PFSK-1 (cell line): ENCODE measurements around the gene ZHX3.

ENCODE experiments used
- FOXP2 ChIP-seq: optimal IDR thresholded peaks from 2 replicates; pipeline ENCODE3; 2011; ENCODE audit warnings: borderline replicate concordance, control low read depth, inconsistent platforms; ENCODE audit not compliant: insufficient read depth; ENCODE audit errors: extremely low read length, extremely low read depth
- POLR2AphosphoS5 ChIP-seq: IDR thresholded peaks from 2 replicates; pipeline ENCODE4 v1.6.1; 2012; ENCODE audit warnings: low read depth, mild to moderate bottlenecking, control low read depth, low read length, moderate library complexity
- SIN3A ChIP-seq: IDR thresholded peaks from 2 replicates; pipeline ENCODE4 v1.6.1; 2012; ENCODE audit warnings: mild to moderate bottlenecking, low read length, moderate library complexity, borderline replicate concordance; ENCODE audit not compliant: insufficient read depth
- TAF1 ChIP-seq: IDR thresholded peaks from 2 replicates; pipeline ENCODE4 v1.6.1; 2012; ENCODE audit warnings: low read length, control low read depth, borderline replicate concordance; ENCODE audit not compliant: insufficient read depth
- TF ChIP-seq, protein P1 (sequence below), 2 experiments: IDR thresholded peaks; 2 replicates each; pipeline versions ENCODE4 v1.6.1 to v1.8.0; 2011 to 2012; ENCODE audit warnings: low read depth in 2 of 2, low read length in 2 of 2, control low read depth in 1 of 2, inconsistent platforms in 1 of 2, mild to moderate bottlenecking in 1 of 2, moderate library complexity in 1 of 2; ENCODE audit not compliant: insufficient read depth in 1 of 2

Gene ZHX3

DNA sequence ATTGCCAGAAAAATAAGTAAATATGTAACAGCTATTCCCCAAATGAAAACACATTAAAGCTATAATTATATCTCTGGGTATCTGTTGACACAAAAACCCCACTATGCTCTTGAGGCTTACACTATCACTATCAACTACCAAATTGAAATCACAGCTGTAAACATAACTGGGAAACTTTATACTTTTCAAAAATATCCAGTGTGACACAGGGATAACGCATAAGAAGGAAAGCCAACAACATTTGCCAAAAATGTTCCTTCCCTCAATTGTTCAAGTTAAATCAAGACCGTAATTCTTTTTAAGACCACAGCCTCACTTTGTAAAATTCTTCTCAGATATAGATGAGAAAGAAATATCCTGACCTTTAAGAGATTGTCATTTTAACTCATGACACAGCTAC lies 3.1 kb downstream of the ZHX3 start:
- TF ChIP-seq TAF1 = no peak
- TF ChIP-seq POLR2AphosphoS5 = no peak
- no peak for TF ChIP-seq SIN3A
- no peak for TF ChIP-seq FOXP2
- TF ChIP-seq, protein P1, sequence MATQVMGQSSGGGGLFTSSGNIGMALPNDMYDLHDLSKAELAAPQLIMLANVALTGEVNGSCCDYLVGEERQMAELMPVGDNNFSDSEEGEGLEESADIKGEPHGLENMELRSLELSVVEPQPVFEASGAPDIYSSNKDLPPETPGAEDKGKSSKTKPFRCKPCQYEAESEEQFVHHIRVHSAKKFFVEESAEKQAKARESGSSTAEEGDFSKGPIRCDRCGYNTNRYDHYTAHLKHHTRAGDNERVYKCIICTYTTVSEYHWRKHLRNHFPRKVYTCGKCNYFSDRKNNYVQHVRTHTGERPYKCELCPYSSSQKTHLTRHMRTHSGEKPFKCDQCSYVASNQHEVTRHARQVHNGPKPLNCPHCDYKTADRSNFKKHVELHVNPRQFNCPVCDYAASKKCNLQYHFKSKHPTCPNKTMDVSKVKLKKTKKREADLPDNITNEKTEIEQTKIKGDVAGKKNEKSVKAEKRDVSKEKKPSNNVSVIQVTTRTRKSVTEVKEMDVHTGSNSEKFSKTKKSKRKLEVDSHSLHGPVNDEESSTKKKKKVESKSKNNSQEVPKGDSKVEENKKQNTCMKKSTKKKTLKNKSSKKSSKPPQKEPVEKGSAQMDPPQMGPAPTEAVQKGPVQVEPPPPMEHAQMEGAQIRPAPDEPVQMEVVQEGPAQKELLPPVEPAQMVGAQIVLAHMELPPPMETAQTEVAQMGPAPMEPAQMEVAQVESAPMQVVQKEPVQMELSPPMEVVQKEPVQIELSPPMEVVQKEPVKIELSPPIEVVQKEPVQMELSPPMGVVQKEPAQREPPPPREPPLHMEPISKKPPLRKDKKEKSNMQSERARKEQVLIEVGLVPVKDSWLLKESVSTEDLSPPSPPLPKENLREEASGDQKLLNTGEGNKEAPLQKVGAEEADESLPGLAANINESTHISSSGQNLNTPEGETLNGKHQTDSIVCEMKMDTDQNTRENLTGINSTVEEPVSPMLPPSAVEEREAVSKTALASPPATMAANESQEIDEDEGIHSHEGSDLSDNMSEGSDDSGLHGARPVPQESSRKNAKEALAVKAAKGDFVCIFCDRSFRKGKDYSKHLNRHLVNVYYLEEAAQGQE (IDR thresholded peaks at IDR 0.05; ENCODE audit: insufficient read depth in 1 of 2, low read depth in 2 of 2, low read length in 2 of 2) = no peak

DNA sequence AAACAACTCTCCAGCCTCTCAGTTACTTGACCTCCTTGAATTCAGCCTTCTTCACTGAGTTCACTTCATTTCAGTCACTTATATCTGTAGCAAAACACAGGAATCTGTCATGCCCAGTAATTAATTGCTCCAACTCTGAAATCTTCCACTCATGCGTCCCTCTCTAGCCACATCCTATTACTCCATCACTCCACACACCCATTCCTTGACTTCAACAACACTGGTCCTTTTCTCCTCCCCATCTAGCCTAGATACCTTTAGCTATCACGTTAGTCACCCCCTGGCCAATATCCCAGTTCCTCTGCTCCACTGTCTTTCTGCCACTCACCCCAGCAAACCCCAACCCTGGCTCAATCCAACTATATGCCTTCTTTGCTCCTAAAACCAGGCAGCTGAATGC lies 7.7 kb downstream of the ZHX3 start:
- TF ChIP-seq TAF1 = no peak
- no peak for TF ChIP-seq FOXP2
- TF ChIP-seq SIN3A = no peak
- TF ChIP-seq POLR2AphosphoS5 = no peak
- TF ChIP-seq, protein P1 (IDR thresholded peaks at IDR 0.05; ENCODE audit: insufficient read depth in 1 of 2, low read depth in 2 of 2, low read length in 2 of 2) = no peak

DNA sequence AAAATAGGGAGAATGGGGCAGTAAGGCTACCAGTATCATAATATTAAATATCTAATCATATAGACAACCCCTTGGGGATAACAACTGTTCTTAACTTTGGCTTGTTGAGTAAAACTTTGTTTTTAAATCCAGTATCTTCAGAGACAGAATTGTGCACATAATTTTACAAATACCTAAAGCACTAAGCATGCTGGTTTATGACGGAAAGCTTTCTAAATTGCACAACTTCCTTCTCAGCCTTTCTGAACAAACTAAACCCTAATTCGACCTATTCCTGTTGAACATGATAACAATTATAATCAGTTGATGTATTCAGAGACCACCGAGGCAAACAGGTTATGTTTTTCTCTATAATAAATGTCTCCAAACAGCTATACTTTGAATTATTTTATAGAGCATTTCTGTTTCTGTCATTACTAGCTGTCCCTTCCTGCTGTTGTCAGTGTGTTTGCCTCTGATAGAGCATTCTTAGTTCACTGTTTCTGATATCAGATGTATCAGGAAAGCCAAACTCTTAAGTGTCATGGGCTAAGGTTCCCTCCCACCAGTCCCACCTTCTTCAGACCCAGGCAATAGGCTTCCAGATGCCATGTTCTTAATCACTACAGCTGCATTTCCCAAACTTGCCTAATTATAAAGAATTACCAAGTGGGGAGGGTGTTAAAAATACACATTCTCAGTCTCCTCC lies 8.7 kb downstream of the ZHX3 start:
- TF ChIP-seq FOXP2 = no peak

- no peak for TF ChIP-seq SIN3A
- no peak for TF ChIP-seq FOXP2
- no peak for TF ChIP-seq POLR2AphosphoS5
- TF ChIP-seq TAF1 = no peak
- TF ChIP-seq, protein P1 (IDR thresholded peaks at IDR 0.05; ENCODE audit: insufficient read depth in 1 of 2, low read depth in 2 of 2, low read length in 2 of 2) = no peak
These were observed 9.2 kb downstream of the ZHX3 start for GRCh38 chr20:41308290-41308711.

- no peak for TF ChIP-seq POLR2AphosphoS5
- TF ChIP-seq TAF1 = no peak
- TF ChIP-seq, protein P1 (IDR thresholded peaks at IDR 0.05; ENCODE audit: insufficient read depth in 1 of 2, low read depth in 2 of 2, low read length in 2 of 2) = no peak
- TF ChIP-seq FOXP2 = no peak
- TF ChIP-seq SIN3A = no peak
These were observed 10.5 kb downstream of the ZHX3 start for GRCh38 chr20:41307021-41307420.
